ENCODE data around the gene COLEC12.

GRCh38 chr18:396556-396955 is 103.9 kb downstream of the COLEC12 start:
- TF ChIP-seq CTCF (IDR thresholded peaks at IDR 0.05; ENCODE audit: low read depth, low read length) = no peak
- TF ChIP-seq POLR2A (IDR thresholded peaks at IDR 0.05; ENCODE audit: extremely low read depth, insufficient read length) = no peak
- no peak for TF ChIP-seq MAX (IDR thresholded peaks at IDR 0.05; ENCODE audit: low read depth, low read length)
